IMR-90 (cell line): ENCODE data around the gene TEX11. TPM values are rescaled to one million over a fixed set of nuclear protein-coding genes. Genes with fewer than 3 reads are reported as not detected.

Experiments
- ATAC-seq: fragments of 200-7000 bp; cut with Tn5 transposase; 2 replicates; pipeline ENCODE4 v1.9.1; 2020; ENCODE audit warnings: low read depth, mild to moderate bottlenecking, moderate library complexity
- BruUV-seq: library from RNA; stranded (reverse); fragments of 400-500 nt; replicated peaks from 2 replicates; lab custom pipeline; 2021; lab: Mats Ljungman, UMichigan
- CTCF ChIA-PET: fragments of 300-600 bp; formaldehyde crosslinking; extraction: SDS; loops from one replicate; lab custom pipeline; 2021; ENCODE audit warnings: antibody characterized with exemption; lab: Yijun Ruan, JAX
- POLR2A ChIA-PET: fragments of 300-600 bp; sonication (Branson Sonifier 250); formaldehyde crosslinking; loops from one replicate; lab custom pipeline; 2022; ENCODE audit warnings: antibody characterized with exemption; ENCODE audit not compliant: unreplicated experiment; lab: Charles Lee
- DNase-seq: peaks from one replicate; pipeline ENCODE4 v3.0.0; 2013
- H2AFZ ChIP-seq: replicated peaks from 2 replicates; pipeline ENCODE3; 2013; ENCODE audit warnings: low read length, mild to moderate bottlenecking; ENCODE audit not compliant: poor library complexity
- H2AK5ac ChIP-seq: 2 replicates; pipeline ENCODE4 v1.6.1; 2013; ENCODE audit warnings: low read depth, low read length, inconsistent platforms
- H2AK9ac ChIP-seq: replicated peaks from 2 replicates; pipeline ENCODE3; 2013; ENCODE audit warnings: mild to moderate bottlenecking, low read depth, low read length, moderate library complexity; ENCODE audit not compliant: poor library complexity
- H2BK120ac ChIP-seq: 2 replicates; pipeline ENCODE4 v1.6.1; 2013; ENCODE audit warnings: low read depth, low read length, inconsistent platforms
- H2BK15ac ChIP-seq: 3 replicates; pipeline ENCODE4 v1.6.1; 2013; ENCODE audit warnings: low read depth, low read length, inconsistent platforms
- H2BK20ac ChIP-seq: 2 replicates; pipeline ENCODE4 v1.6.1; 2013; ENCODE audit warnings: low read depth, mild to moderate bottlenecking, inconsistent platforms, low read length, moderate library complexity
- H2BK5ac ChIP-seq: 2 replicates; pipeline ENCODE4 v1.6.1; 2013; ENCODE audit warnings: mild to moderate bottlenecking, low read depth, low read length, inconsistent platforms; ENCODE audit not compliant: poor library complexity, severe bottlenecking
- H3K14ac ChIP-seq: replicated peaks from 2 replicates; pipeline ENCODE4 v1.6.1; 2013; ENCODE audit warnings: low read depth, low read length, inconsistent platforms
- H3K18ac ChIP-seq: 2 replicates; pipeline ENCODE4 v1.6.1; 2013; ENCODE audit warnings: low read depth, low read length, control low read depth
- H3K23ac ChIP-seq: 2 replicates; pipeline ENCODE4 v1.6.1; 2013; ENCODE audit warnings: low read depth, low read length, inconsistent platforms
- H3K27ac ChIP-seq: 2 replicates; pipeline ENCODE4 v1.5.1; 2013; ENCODE audit warnings: mild to moderate bottlenecking, control low read depth, low read length; ENCODE audit not compliant: insufficient read depth
- H3K27me3 ChIP-seq: 2 replicates; pipeline ENCODE4 v1.6.1; 2013; ENCODE audit warnings: low read length; ENCODE audit not compliant: control insufficient read depth, insufficient read depth
- H3K36me3 ChIP-seq: 2 replicates; pipeline ENCODE4 v1.6.1; 2013; ENCODE audit warnings: low read length, mixed read lengths; ENCODE audit not compliant: control insufficient read depth, insufficient read depth
- H3K4ac ChIP-seq: 2 replicates; pipeline ENCODE4 v1.6.1; 2013; ENCODE audit warnings: low read depth, low read length, inconsistent platforms
- H3K4me1 ChIP-seq: 2 replicates; pipeline ENCODE4 v1.6.1; 2013; ENCODE audit warnings: low read length, mixed read lengths; ENCODE audit not compliant: control insufficient read depth, insufficient read depth
- H3K4me2 ChIP-seq: 2 replicates; pipeline ENCODE4 v1.6.1; 2013; ENCODE audit warnings: low read depth, mild to moderate bottlenecking, control low read depth, low read length, moderate library complexity
- H3K4me3 ChIP-seq: 2 replicates; pipeline ENCODE4 v1.5.1; 2013; ENCODE audit warnings: low read depth, mild to moderate bottlenecking, control low read depth, low read length, moderate library complexity; ENCODE audit not compliant: insufficient read depth
- H3K56ac ChIP-seq: 2 replicates; pipeline ENCODE4 v1.6.1; 2013; ENCODE audit warnings: low read length, inconsistent platforms; ENCODE audit not compliant: insufficient read depth; ENCODE audit errors: extremely low read depth
- H3K79me1 ChIP-seq, 2 experiments: 2 replicates each; pipeline ENCODE4 v1.6.1; 2013; ENCODE audit warnings: low read length in 2 of 2, inconsistent platforms in 1 of 2, low read depth in 1 of 2
- H3K9ac ChIP-seq: 2 replicates; pipeline ENCODE4 v1.6.1; 2013; ENCODE audit warnings: low read depth, low read length, control low read depth
- H3K9me1 ChIP-seq: 2 replicates; pipeline ENCODE4 v1.6.1; 2013; ENCODE audit warnings: low read length, inconsistent platforms; ENCODE audit not compliant: insufficient read depth
- H3K9me3 ChIP-seq: 2 replicates; pipeline ENCODE4 v1.6.1; 2013; ENCODE audit warnings: low read length; ENCODE audit not compliant: control insufficient read depth, insufficient read depth
- H4K20me1 ChIP-seq: 2 replicates; pipeline ENCODE4 v1.6.1; 2013; ENCODE audit warnings: low read length, inconsistent platforms; ENCODE audit not compliant: insufficient read depth
- H4K5ac ChIP-seq: 2 replicates; pipeline ENCODE4 v1.6.1; 2013; ENCODE audit warnings: mild to moderate bottlenecking, low read depth, low read length, control low read depth
- H4K8ac ChIP-seq, 2 experiments: 2 replicates each; pipeline ENCODE4 v1.6.1; 2013; ENCODE audit warnings: low read depth in 2 of 2, low read length in 2 of 2, control low read depth in 1 of 2, inconsistent platforms in 1 of 2
- H4K91ac ChIP-seq: 2 replicates; pipeline ENCODE4 v1.6.1; 2013; ENCODE audit warnings: low read depth, low read length, inconsistent platforms; ENCODE audit not compliant: insufficient read depth
- BHLHE40 ChIP-seq: fragments of 150-350 bp; IDR thresholded peaks from 2 replicates; pipeline ENCODE4 v1.6.1; 2016; ENCODE audit warnings: mild to moderate bottlenecking, low read depth, low read length
- CEBPB ChIP-seq: IDR thresholded peaks from 2 replicates; pipeline ENCODE4 v1.6.1; 2012; ENCODE audit warnings: low read depth, low read length, improper control_type of control experiment
- CHD1 ChIP-seq: IDR thresholded peaks from 2 replicates; pipeline ENCODE4 v1.6.1; 2012; ENCODE audit warnings: low read depth, low read length, improper control_type of control experiment
- CTCF ChIP-seq: conservative IDR thresholded peaks from 2 replicates; pipeline ENCODE4 v1.5.1; 2012; ENCODE audit warnings: mild to moderate bottlenecking, low read depth, low read length, improper control_type of control experiment
- FOS ChIP-seq: fragments of 150-350 bp; IDR thresholded peaks from 2 replicates; pipeline ENCODE4 v1.6.1; 2016; ENCODE audit warnings: low read depth, low read length
- MAFK ChIP-seq: IDR thresholded peaks from 2 replicates; pipeline ENCODE4 v1.6.1; 2012; ENCODE audit warnings: low read depth, low read length, improper control_type of control experiment
- MAZ ChIP-seq: IDR thresholded peaks from 2 replicates; pipeline ENCODE4 v1.6.1; 2012; ENCODE audit warnings: low read depth, mild to moderate bottlenecking, low read length, improper control_type of control experiment, moderate library complexity, borderline replicate concordance
- MXI1 ChIP-seq: IDR thresholded peaks from 2 replicates; pipeline ENCODE4 v1.6.1; 2012; ENCODE audit warnings: low read depth, mild to moderate bottlenecking, low read length, moderate library complexity, borderline replicate concordance
- NFE2L2 ChIP-seq: fragments of 150-350 bp; IDR thresholded peaks from 2 replicates; pipeline ENCODE4 v1.6.1; 2016; ENCODE audit warnings: low read depth, mild to moderate bottlenecking, low read length
- POLR2A ChIP-seq: IDR thresholded peaks from 2 replicates; pipeline ENCODE4 v1.6.1; 2012; ENCODE audit warnings: mild to moderate bottlenecking, low read depth, low read length
- RAD21 ChIP-seq: IDR thresholded peaks from 2 replicates; pipeline ENCODE4 v1.6.1; 2012; ENCODE audit warnings: low read length, improper control_type of control experiment
- RFX5 ChIP-seq: IDR thresholded peaks from 2 replicates; pipeline ENCODE4 v1.8.0; 2012; ENCODE audit warnings: low read depth, mild to moderate bottlenecking, low read length, moderate library complexity
- SMC3 ChIP-seq: fragments of 150-350 bp; IDR thresholded peaks from 2 replicates; pipeline ENCODE4 v1.6.1; 2016; ENCODE audit warnings: low read depth, mild to moderate bottlenecking, antibody characterized with exemption, low read length, moderate library complexity
- USF2 ChIP-seq: fragments of 150-350 bp; IDR thresholded peaks from 2 replicates; pipeline ENCODE4 v1.6.1; 2017; ENCODE audit warnings: mild to moderate bottlenecking, antibody characterized with exemption, low read length, low read depth
- WGBS, 2 experiments: methylation state at CpG; one replicate each; pipeline versions ENCODE4 v1.1.5 to v1.1.7; 2013; ENCODE audit warnings: missing lambda C conversion rate in 2 of 2; ENCODE audit not compliant: insufficient read length in 1 of 2; ENCODE audit errors: extremely low coverage in 2 of 2; 5-methylcytosine and 5-hydroxymethylcytosine counted together
- dilution Hi-C: fragments of 300-500 bp; cut with HindIII; formaldehyde crosslinking; loops from one replicate; pipeline ENCODE4 v1.14.3; 2018; ENCODE audit warnings: low sequenced_read_pairs; ENCODE audit not compliant: unreplicated experiment
- in situ Hi-C: fragments of 300-500 bp; cut with MboI; formaldehyde crosslinking; loops from 3 replicates; pipeline ENCODE4 v1.14.3; 2019; ENCODE audit warnings: low sequenced_read_pairs, inconsistent platforms, mixed read lengths
- intact Hi-C: fragments of 100-400 bp; cut with micrococcal nuclease; formaldehyde crosslinking; loops from 2 replicates; pipeline ENCODE4 v1.10.0; 2022
- polyA plus RNA-seq, 3 experiments: library from polyadenylated mRNA; depleted of rRNA; stranded (reverse); fragments of >200 nt; gene quantifications; 2 replicates each; pipeline ENCODE4 v1.2.3, GENCODE V29; 2012; ENCODE audit warnings: low replicate concordance in 1 of 3
- total RNA-seq: library from RNA; depleted of rRNA; stranded (reverse); fragments of >200 nt; gene quantifications from 2 replicates; pipeline ENCODE4 v1.2.3, GENCODE V29; 2012
- TF ChIP-seq, protein P1 (sequence below): fragments of 150-350 bp; IDR thresholded peaks from 2 replicates; pipeline ENCODE4 v1.6.1; 2016; ENCODE audit warnings: low read depth, mild to moderate bottlenecking, low read length, moderate library complexity, borderline replicate concordance

The TEX11 gene
- total and polyA plus RNA-seq, 2 of the 4 experiments (the other 2 are of a cell fraction): not detected

- intact Hi-C loops: no loop called here
- no peak overlapping the region for H4K8ac ChIP-seq
- POLR2A ChIA-PET: no interaction called here
- H2BK5ac ChIP-seq: no peak overlapping the region
- no peak overlapping the region for H3K4me2 ChIP-seq
- no peak overlapping the region for H4K91ac ChIP-seq
- no peak for DNase-seq
- no TSS peak for BruUV-seq
- no peak overlapping the region for H2AK9ac ChIP-seq
- WGBS, 2 experiments: 25% methylated on average over 1 of the region's 2 CpGs; no CpG with 5 or more reads in 1 of the 2 experiments
- no peak overlapping the region for H2BK15ac ChIP-seq
- no peaks in the 10 kb centered on the region for H4K20me1 ChIP-seq
- H3K36me3 ChIP-seq: no peaks in the 10 kb centered on the region
- H2AFZ ChIP-seq: no peak overlapping the region
- no peak for TF ChIP-seq CEBPB
- no peak for TF ChIP-seq MAZ
- no peak for TF ChIP-seq POLR2A
- no peak for TF ChIP-seq RAD21
- TF ChIP-seq SMC3: no peak
- no peak for TF ChIP-seq NFE2L2
- no peak for TF ChIP-seq FOS
- TF ChIP-seq BHLHE40: no peak
- TF ChIP-seq CHD1: no peak
- TF ChIP-seq MAFK: no peak
- no peak for TF ChIP-seq CTCF
- no peak for TF ChIP-seq RFX5
- no peak for TF ChIP-seq MXI1
- TF ChIP-seq USF2: no peak
- TF ChIP-seq, protein P1, sequence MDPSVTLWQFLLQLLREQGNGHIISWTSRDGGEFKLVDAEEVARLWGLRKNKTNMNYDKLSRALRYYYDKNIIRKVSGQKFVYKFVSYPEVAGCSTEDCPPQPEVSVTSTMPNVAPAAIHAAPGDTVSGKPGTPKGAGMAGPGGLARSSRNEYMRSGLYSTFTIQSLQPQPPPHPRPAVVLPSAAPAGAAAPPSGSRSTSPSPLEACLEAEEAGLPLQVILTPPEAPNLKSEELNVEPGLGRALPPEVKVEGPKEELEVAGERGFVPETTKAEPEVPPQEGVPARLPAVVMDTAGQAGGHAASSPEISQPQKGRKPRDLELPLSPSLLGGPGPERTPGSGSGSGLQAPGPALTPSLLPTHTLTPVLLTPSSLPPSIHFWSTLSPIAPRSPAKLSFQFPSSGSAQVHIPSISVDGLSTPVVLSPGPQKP: no peak
- H3K14ac ChIP-seq: no peak overlapping the region
- no peak overlapping the region for H3K23ac ChIP-seq
- H2BK120ac ChIP-seq: no peak overlapping the region
- no peaks in the 10 kb centered on the region; the same call in 1 of the 2 replicates for H3K27me3 ChIP-seq
- H3K18ac ChIP-seq: no peak overlapping the region
- no peak overlapping the region for H3K9ac ChIP-seq
- no peak overlapping the region for H3K4ac ChIP-seq
- no peaks in the 10 kb centered on the region for H3K4me1 ChIP-seq
- no peak overlapping the region for H3K4me3 ChIP-seq
- H2BK20ac ChIP-seq: no peak overlapping the region
- no peak overlapping the region for H3K56ac ChIP-seq
- no peak overlapping the region for H4K5ac ChIP-seq
- no peak overlapping the region for H2AK5ac ChIP-seq
- ATAC-seq: no peak
- H3K9me3 ChIP-seq: no peaks in the 10 kb centered on the region
- CTCF ChIA-PET: no interaction called here
- in situ Hi-C loops: no loop called here
- no peak overlapping the region for H3K27ac ChIP-seq
- H3K9me1 ChIP-seq: no peaks in the 10 kb centered on the region
- dilution Hi-C loops: no loop called here
- H3K79me1 ChIP-seq: no peaks in the 10 kb centered on the region
These were observed 233.2 kb downstream of the TEX11 start for GRCh38 chrX:70675284-70675683.
